HL-60 (cell line): ENCODE data around the gene SALL1.

Experiments
- POLR2AphosphoS5 ChIP-seq: IDR thresholded peaks from 2 replicates; pipeline ENCODE4 v1.6.1; 2012; ENCODE audit warnings: low read depth
- SPI1 ChIP-seq: IDR thresholded peaks from 2 replicates; pipeline ENCODE4 v1.6.1; 2012; ENCODE audit warnings: low read depth, mild to moderate bottlenecking, borderline replicate concordance
- TF ChIP-seq, protein P1 (sequence below): IDR thresholded peaks from one replicate; pipeline ENCODE4 v1.5.1; 2011; ENCODE audit warnings: low read length, control low read depth, inconsistent platforms; ENCODE audit not compliant: insufficient read depth

DNA sequence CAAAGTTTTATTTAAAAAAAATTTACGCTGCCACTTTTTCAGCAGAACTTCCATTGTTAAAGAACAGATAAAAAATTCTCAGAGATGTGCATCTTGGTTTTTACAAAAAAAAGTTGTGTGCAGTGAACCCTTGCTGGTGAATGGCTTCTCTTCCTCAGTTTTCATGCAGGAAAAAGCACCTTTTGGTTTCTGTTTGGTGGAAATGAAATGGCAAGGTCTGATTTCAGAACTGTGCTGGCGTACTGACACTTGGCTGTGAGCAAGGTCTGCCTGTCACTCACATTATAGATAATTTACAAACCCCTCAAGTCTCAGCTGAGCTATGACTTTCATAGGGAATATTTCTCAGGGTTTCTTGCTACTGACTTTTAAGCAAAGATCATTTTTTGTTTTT lies 5.7 kb upstream of the SALL1 start:
- TF ChIP-seq, protein P1, sequence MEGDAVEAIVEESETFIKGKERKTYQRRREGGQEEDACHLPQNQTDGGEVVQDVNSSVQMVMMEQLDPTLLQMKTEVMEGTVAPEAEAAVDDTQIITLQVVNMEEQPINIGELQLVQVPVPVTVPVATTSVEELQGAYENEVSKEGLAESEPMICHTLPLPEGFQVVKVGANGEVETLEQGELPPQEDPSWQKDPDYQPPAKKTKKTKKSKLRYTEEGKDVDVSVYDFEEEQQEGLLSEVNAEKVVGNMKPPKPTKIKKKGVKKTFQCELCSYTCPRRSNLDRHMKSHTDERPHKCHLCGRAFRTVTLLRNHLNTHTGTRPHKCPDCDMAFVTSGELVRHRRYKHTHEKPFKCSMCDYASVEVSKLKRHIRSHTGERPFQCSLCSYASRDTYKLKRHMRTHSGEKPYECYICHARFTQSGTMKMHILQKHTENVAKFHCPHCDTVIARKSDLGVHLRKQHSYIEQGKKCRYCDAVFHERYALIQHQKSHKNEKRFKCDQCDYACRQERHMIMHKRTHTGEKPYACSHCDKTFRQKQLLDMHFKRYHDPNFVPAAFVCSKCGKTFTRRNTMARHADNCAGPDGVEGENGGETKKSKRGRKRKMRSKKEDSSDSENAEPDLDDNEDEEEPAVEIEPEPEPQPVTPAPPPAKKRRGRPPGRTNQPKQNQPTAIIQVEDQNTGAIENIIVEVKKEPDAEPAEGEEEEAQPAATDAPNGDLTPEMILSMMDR = no peak
- TF ChIP-seq SPI1 (no peak), POLR2AphosphoS5 (no peak)
